Superior temporal gyrus (tissue), 1 donor: ENCODE data around the gene ROR2.
"Not testable (repeated sequence)": the region's sequence is repeated elsewhere in the genome, so short reads cannot be mapped to it uniquely, and the experiment has no call there.

Source experiments
- DNase-seq: peaks from one replicate; pipeline ENCODE4 v3.0.0-alpha.2; 2016; ENCODE audit errors: extremely low spot score

ROR2 gene

DNA sequence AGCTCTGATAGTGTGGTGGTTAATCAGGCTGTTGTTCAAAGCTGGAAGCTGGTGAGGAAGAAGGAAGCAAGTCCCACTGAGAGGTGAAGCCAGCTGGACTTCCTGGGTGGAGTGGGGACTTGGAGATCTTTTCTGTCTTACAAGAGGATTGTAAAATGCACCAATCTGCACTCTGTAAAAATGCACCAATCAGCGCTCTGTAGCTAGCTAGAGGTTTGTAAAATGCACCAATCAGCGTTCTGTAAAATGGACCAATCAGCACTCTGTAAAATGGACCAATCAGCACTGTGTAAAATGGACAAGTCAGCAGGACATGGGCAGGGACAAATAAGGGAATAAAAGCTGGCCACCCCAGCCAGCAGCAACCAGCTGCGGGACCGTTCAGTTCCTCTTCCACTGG, 432.7 kb downstream of the ROR2 start:
- not testable (repeated sequence) for DNase-seq

DNA sequence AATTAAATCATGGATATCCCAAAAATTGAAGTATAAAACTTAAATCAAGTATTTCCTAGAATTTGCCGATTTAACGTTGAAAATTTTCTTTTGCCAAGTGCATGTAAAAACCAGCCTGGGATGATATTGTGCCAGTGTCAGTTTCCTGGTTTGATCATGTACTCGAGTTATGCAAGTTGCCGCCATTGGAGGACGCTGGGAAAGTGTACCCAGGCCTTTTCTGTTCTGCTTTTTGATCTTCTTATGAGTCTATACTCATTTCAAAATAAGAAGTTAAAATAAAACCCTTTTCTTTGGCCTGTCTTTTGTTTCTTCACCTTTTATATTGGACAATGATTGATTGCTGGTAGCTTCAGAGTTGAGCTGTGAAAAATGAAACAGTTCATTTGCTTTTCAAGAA, 433.3 kb downstream of the ROR2 start:
- no peak for DNase-seq

DNA sequence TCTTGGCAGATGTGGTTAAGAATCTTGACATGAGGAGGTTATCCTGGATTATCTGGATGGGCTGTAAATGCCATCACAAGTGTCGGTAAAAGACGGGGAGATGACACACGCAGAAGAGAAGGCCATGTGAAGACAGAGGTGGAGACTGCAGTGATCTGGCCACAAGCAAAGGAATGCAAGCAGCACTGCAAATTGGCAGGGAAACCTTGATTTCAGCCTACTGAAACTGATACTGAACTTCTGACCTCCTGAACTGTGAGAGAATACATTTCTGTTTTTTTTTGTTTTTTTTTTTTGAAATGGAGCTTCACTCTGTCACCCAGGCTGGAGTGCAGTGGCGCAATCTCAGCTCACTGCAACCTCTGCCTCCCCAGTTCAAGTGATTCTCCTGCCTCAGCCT, 433.9 kb downstream of the ROR2 start:
- no peak for DNase-seq

DNA sequence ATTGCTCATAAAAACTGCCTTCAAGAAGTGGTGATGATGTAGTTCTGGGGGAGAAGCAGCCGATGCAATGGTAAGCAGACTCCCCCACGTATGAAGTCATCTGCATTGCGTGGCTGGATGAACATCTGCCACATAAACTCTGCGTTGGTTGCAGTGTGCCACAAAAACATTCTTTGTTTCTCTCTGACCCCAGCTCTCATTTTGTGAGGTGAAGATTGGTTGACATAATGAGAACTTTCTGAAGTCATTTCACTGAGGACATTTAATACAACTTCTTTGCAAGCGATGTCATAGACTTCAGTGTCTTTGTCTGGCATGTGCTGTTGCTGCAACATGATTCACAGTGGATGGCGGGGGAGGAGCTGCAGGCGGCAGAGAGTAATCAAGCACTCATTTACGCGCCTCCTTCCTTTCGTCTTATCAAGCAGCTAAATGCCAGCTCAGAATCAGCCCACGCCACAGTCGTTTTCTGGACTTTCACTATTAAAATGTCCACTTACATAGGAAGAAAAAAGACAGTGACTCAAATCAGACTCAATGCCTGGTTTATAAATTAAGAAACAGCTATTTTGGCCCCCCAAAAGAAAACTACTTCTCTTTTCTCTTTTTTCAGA, 434.8 kb downstream of the ROR2 start:
- DNase-seq: peak; percentile 64
